ENCODE measurements around the gene PDZK1IP1.

PDZK1IP1 gene

GRCh38 chr1:47226839-47227215, 37.0 kb upstream of the PDZK1IP1 start:
- H3K27ac ChIP-seq = no peak overlapping the region
- TF ChIP-seq ZFX (IDR thresholded peaks at IDR 0.05) (no peak), CTCF (conservative IDR thresholded peaks at IDR 0.05) (no peak)

GRCh38 chr1:47226121-47226838, 36.4 kb upstream of the PDZK1IP1 start:
- no peak overlapping the region for H3K27ac ChIP-seq
- no peak for TF ChIP-seq CTCF (conservative IDR thresholded peaks at IDR 0.05)
- TF ChIP-seq ZFX (IDR thresholded peaks at IDR 0.05) = no peak

GRCh38 chr1:47225430-47226100, 35.7 kb upstream of the PDZK1IP1 start:
- no peak for TF ChIP-seq CTCF (conservative IDR thresholded peaks at IDR 0.05)
- no peak overlapping the region for H3K27ac ChIP-seq

GRCh38 chr1:47224676-47225399, 35.0 kb upstream of the PDZK1IP1 start:
- no peak for TF ChIP-seq CTCF (conservative IDR thresholded peaks at IDR 0.05)
- no peak for TF ChIP-seq ZFX (IDR thresholded peaks at IDR 0.05)

GRCh38 chr1:47223921-47224675, 34.3 kb upstream of the PDZK1IP1 start:
- no peak overlapping the region for H3K27ac ChIP-seq
- no peak for TF ChIP-seq ZFX (IDR thresholded peaks at IDR 0.05)
- no peak for TF ChIP-seq CTCF (conservative IDR thresholded peaks at IDR 0.05)

More at GRCh38 chr1:47224676-47225399, 35.0 kb upstream of the PDZK1IP1 start:
- no peak overlapping the region for H3K27ac ChIP-seq

- no peak for TF ChIP-seq CTCF (conservative IDR thresholded peaks at IDR 0.05)
- no peak overlapping the region for H3K27ac ChIP-seq
Measured at GRCh38 chr1:47223174-47223920, 33.5 kb upstream of the PDZK1IP1 start.

Measured in C4-2B (cell line).